Thymus (tissue), 11 donors: ENCODE data around the gene MYCBP. TPM values are rescaled to one million over a fixed set of nuclear protein-coding genes. Genes with fewer than 3 reads are reported as not detected.

ENCODE experiments used
- DNase-seq, 9 donors: peaks; one replicate each; pipeline ENCODE4 v3.0.0-alpha.2; 2013; ENCODE audit warnings: low spot score in 9 of 9, low read depth in 6 of 9, missing footprints in 1 of 9
- H3K27ac ChIP-seq, 2 donors: one replicate each; pipeline ENCODE4 v1.5.1; 2013; ENCODE audit warnings: control low read depth in 1 of 2, low read depth in 1 of 2, low read length in 1 of 2, mild to moderate bottlenecking in 1 of 2, moderate library complexity in 1 of 2
- H3K27me3 ChIP-seq, 2 donors: one replicate each; pipeline ENCODE4 v1.5.1; 2013; ENCODE audit warnings: low read length in 1 of 2; ENCODE audit not compliant: control insufficient read depth in 2 of 2, insufficient read depth in 1 of 2
- H3K36me3 ChIP-seq, 2 donors: one replicate each; pipeline ENCODE4 v1.5.1; 2013; ENCODE audit warnings: low read length in 1 of 2, mild to moderate bottlenecking in 1 of 2, moderate library complexity in 1 of 2; ENCODE audit not compliant: control insufficient read depth in 2 of 2, insufficient read depth in 2 of 2
- H3K4me1 ChIP-seq, 2 donors: one replicate each; pipeline ENCODE4 v1.5.1; 2013; ENCODE audit warnings: low read length in 2 of 2; ENCODE audit not compliant: control insufficient read depth in 2 of 2, insufficient read depth in 2 of 2
- H3K4me3 ChIP-seq, 2 donors: one replicate each; pipeline ENCODE4 v1.5.1; 2013; ENCODE audit warnings: low read length in 2 of 2, control low read depth in 1 of 2, mild to moderate bottlenecking in 1 of 2
- H3K9me3 ChIP-seq, 2 donors: one replicate each; pipeline ENCODE4 v1.5.1; 2013; ENCODE audit warnings: low read length in 1 of 2, mild to moderate bottlenecking in 1 of 2; ENCODE audit not compliant: control insufficient read depth in 2 of 2, insufficient read depth in 1 of 2
- whole genome bisulfite sequencing: extraction: QIAGEN DNeasy Blood & Tissue Kit; methylation state at CpG from one replicate; pipeline ENCODE4 v1.1.7; 2013; 5-methylcytosine and 5-hydroxymethylcytosine counted together
- polyA plus RNA-seq: library from polyadenylated mRNA; stranded (reverse); fragments of 200-250 nt; gene quantifications from one replicate; pipeline ENCODE4 v1.2.3, GENCODE V29; 2013
- total RNA-seq: library from RNA; stranded (reverse); fragments of 120-200 nt; gene quantifications from one replicate; pipeline ENCODE4 v1.2.4, GENCODE V29; 2013
- donor health status: healthy.

Gene MYCBP
- total and polyA plus RNA-seq, 2 donors: 15.6 to 21.2 TPM

GRCh38 chr1:38819516-38819915, 53.6 kb downstream of the MYCBP start:
- H3K36me3 ChIP-seq: no peaks in the 10 kb centered on the region
- no peak overlapping the region for H3K27ac ChIP-seq
- WGBS: 85% methylated on average over 2 of the region's 2 CpGs
- no peak overlapping the region for H3K4me3 ChIP-seq
- peaks cover 2 to 9% of the 10 kb centered on the region in 2 donors for H3K9me3 ChIP-seq
- peaks cover 49 to 74% of the 10 kb centered on the region in 2 donors for H3K27me3 ChIP-seq
- no peak for DNase-seq
- H3K4me1 ChIP-seq: peaks cover 0 to 4% of the 10 kb centered on the region in 2 donors

- peaks cover 2 to 9% of the 10 kb centered on the region in 2 donors for H3K9me3 ChIP-seq
- WGBS: 21% methylated on average over 10 of the region's 10 CpGs
- no peak for DNase-seq
- H3K27ac ChIP-seq: no peak overlapping the region
- H3K4me3 ChIP-seq: no peak overlapping the region
- peaks cover 0 to 4% of the 10 kb centered on the region in 2 donors for H3K4me1 ChIP-seq
- peaks cover 53 to 78% of the 10 kb centered on the region in 2 donors for H3K27me3 ChIP-seq
- no peaks in the 10 kb centered on the region for H3K36me3 ChIP-seq
Measured at GRCh38 chr1:38819040-38819439, 54.1 kb downstream of the MYCBP start.

GRCh38 chr1:38818175-38818976, 54.8 kb downstream of the MYCBP start:
- peak in 5 of 9 donors; percentile 4 to 33 (median 20) for DNase-seq
- H3K9me3 ChIP-seq: peaks cover 2 to 9% of the 10 kb centered on the region in 2 donors
- peaks cover 0 to 4% of the 10 kb centered on the region in 2 donors for H3K4me1 ChIP-seq
- whole genome bisulfite sequencing: 2% methylated on average over 70 of the region's 70 CpGs
- H3K27ac ChIP-seq: no peak overlapping the region
- peaks cover 59 to 84% of the 10 kb centered on the region in 2 donors for H3K27me3 ChIP-seq
- H3K4me3 ChIP-seq: peak overlapping the region in 1 of 2 donors; percentile 20
- H3K36me3 ChIP-seq: no peaks in the 10 kb centered on the region

GRCh38 chr1:38817267-38818174, 55.6 kb downstream of the MYCBP start:
- WGBS: 43% methylated on average over 45 of the region's 45 CpGs
- Histone ChIP-seq H3K4me1 (peaks cover 0 to 4% of the 10 kb centered on the region in 2 donors), H3K36me3 (no peaks in the 10 kb centered on the region), H3K9me3 (peaks cover 2 to 9% of the 10 kb centered on the region in 2 donors), H3K27ac (no peak overlapping the region), H3K4me3 (no peak overlapping the region), H3K27me3 (peaks cover 60 to 81% of the 10 kb centered on the region in 2 donors)
- no peak for DNase-seq

GRCh38 chr1:38815903-38816627, 57.1 kb downstream of the MYCBP start:
- Histone ChIP-seq H3K27ac (no peak overlapping the region), H3K4me3 (no peak overlapping the region), H3K4me1 (peaks cover 0 to 4% of the 10 kb centered on the region in 2 donors), H3K27me3 (peaks cover 56 to 79% of the 10 kb centered on the region in 2 donors), H3K36me3 (no peaks in the 10 kb centered on the region), H3K9me3 (peaks cover 2 to 9% of the 10 kb centered on the region in 2 donors)
- 10% methylated on average over 36 of the region's 36 CpGs for WGBS
- DNase-seq: peak in 2 of 9 donors; percentile 9 to 24

GRCh38 chr1:38814984-38815464, 58.1 kb downstream of the MYCBP start:
- WGBS: 72% methylated on average over 1 of the region's 1 CpG
- no peak overlapping the region for H3K4me3 ChIP-seq
- H3K27me3 ChIP-seq: peaks cover 56 to 73% of the 10 kb centered on the region in 2 donors

GRCh38 chr1:38814444-38814983, 58.6 kb downstream of the MYCBP start:
- 73% methylated on average over 7 of the region's 7 CpGs for WGBS
- H3K4me1 ChIP-seq: peaks cover 0 to 4% of the 10 kb centered on the region in 2 donors
- DNase-seq: no peak
- no peaks in the 10 kb centered on the region for H3K36me3 ChIP-seq
- H3K27ac ChIP-seq: no peak overlapping the region
- H3K4me3 ChIP-seq: no peak overlapping the region
- peaks cover 52 to 70% of the 10 kb centered on the region in 2 donors for H3K27me3 ChIP-seq
- H3K9me3 ChIP-seq: peaks cover 2 to 9% of the 10 kb centered on the region in 2 donors

More at GRCh38 chr1:38814984-38815464, 58.1 kb downstream of the MYCBP start:
- Histone ChIP-seq H3K9me3 (peaks cover 2 to 9% of the 10 kb centered on the region in 2 donors), H3K4me1 (peaks cover 0 to 4% of the 10 kb centered on the region in 2 donors), H3K27ac (no peak overlapping the region), H3K36me3 (no peaks in the 10 kb centered on the region)
- no peak for DNase-seq

GRCh38 chr1:38812981-38813380, 60.2 kb downstream of the MYCBP start:
- no peaks in the 10 kb centered on the region for H3K4me1 ChIP-seq
- H3K27ac ChIP-seq: no peak overlapping the region
- peaks cover 40 to 60% of the 10 kb centered on the region in 2 donors for H3K27me3 ChIP-seq
- peaks cover 2 to 9% of the 10 kb centered on the region in 2 donors for H3K9me3 ChIP-seq
- DNase-seq: no peak
- H3K36me3 ChIP-seq: no peaks in the 10 kb centered on the region
- H3K4me3 ChIP-seq: no peak overlapping the region
- WGBS: 69% methylated on average over 5 of the region's 5 CpGs
